Endodermal cell (in vitro differentiated cells): ENCODE data around the gene KATNBL1. TPM values are rescaled to one million over a fixed set of nuclear protein-coding genes. Genes with fewer than 3 reads are reported as not detected.

ENCODE experiments used
- DNase-seq: peaks from one replicate; pipeline ENCODE4 v3.0.0-alpha.2; 2017
- H3K27ac ChIP-seq: 2 replicates; pipeline ENCODE4 v1.5.1; 2013; ENCODE audit warnings: mild to moderate bottlenecking, low read depth, low read length, moderate library complexity
- H3K27me3 ChIP-seq: 2 replicates; pipeline ENCODE4 v1.6.1; 2013; ENCODE audit warnings: mild to moderate bottlenecking, low read length, moderate library complexity; ENCODE audit not compliant: insufficient read depth, control insufficient read depth, poor library complexity, severe bottlenecking
- H3K36me3 ChIP-seq: 2 replicates; pipeline ENCODE4 v1.7.0; 2013; ENCODE audit warnings: mild to moderate bottlenecking, low read length, moderate library complexity; ENCODE audit not compliant: control insufficient read depth, insufficient read depth
- H3K4me1 ChIP-seq: one replicate; pipeline ENCODE4 v1.7.0; 2013; ENCODE audit warnings: low read length; ENCODE audit not compliant: control insufficient read depth, insufficient read depth
- H3K4me3 ChIP-seq: 2 replicates; pipeline ENCODE4 v1.5.1; 2013; ENCODE audit warnings: mild to moderate bottlenecking, low read length, moderate library complexity
- H3K9ac ChIP-seq: 2 replicates; pipeline ENCODE4 v1.6.1; 2013; ENCODE audit warnings: mild to moderate bottlenecking, low read length, moderate library complexity; ENCODE audit not compliant: poor library complexity, severe bottlenecking; ENCODE audit errors: extremely low read depth
- H3K9me3 ChIP-seq: 2 replicates; pipeline ENCODE4 v1.6.1; 2013; ENCODE audit warnings: mild to moderate bottlenecking, low read length, moderate library complexity; ENCODE audit not compliant: control insufficient read depth
- H3K27ac Mint-ChIP-seq: 2 replicates; pipeline ENCODE4 v1.8.0; 2020; ENCODE audit warnings: mixed read lengths
- H3K27me3 Mint-ChIP-seq: 2 replicates; pipeline ENCODE4 v1.8.0; 2021; ENCODE audit warnings: mild to moderate bottlenecking, mixed read lengths; ENCODE audit not compliant: insufficient read depth
- H3K36me3 Mint-ChIP-seq: 2 replicates; pipeline ENCODE4 v1.8.0; 2020; ENCODE audit warnings: low read depth, mixed read lengths
- H3K4me1 Mint-ChIP-seq: 2 replicates; pipeline ENCODE4 v1.8.0; 2020; ENCODE audit warnings: mixed read lengths
- H3K4me3 Mint-ChIP-seq: 2 replicates; pipeline ENCODE4 v1.8.0; 2020; ENCODE audit warnings: mild to moderate bottlenecking, moderate library complexity, mixed read lengths
- H3K9me3 Mint-ChIP-seq: 2 replicates; pipeline ENCODE4 v1.8.0; 2020; ENCODE audit warnings: mild to moderate bottlenecking, mixed read lengths
- WGBS, 2 experiments: methylation state at CpG; one replicate each; pipeline versions ENCODE4 v1.1.5 to v1.1.7; 2013; ENCODE audit warnings: missing lambda C conversion rate in 2 of 2, mixed read lengths in 1 of 2; ENCODE audit not compliant: insufficient coverage in 1 of 2, insufficient read length in 1 of 2; 5-methylcytosine and 5-hydroxymethylcytosine counted together
- total RNA-seq, 2 donors: library from RNA; stranded (reverse); fragmentation: NEBNext Ultra II Directional in 1 of 2; extraction: Animal tissue kit (Norgen Biotek cat#: 25700) in 1 of 2; gene quantifications; 2 replicates in 1 of 2; 3 replicates in 1 of 2; pipeline ENCODE4 v1.2.1, GENCODE V29; 2021
- TF ChIP-seq, protein P1 (sequence below): fragments of 200-600 bp; sonication (generic); conservative IDR thresholded peaks from 2 replicates; pipeline ENCODE4 v1.5.0; 2021; ENCODE audit warnings: antibody characterized with exemption, mild to moderate bottlenecking

The KATNBL1 gene
- total RNA-seq, 2 donors from 2014 or later, result 54.3 to 71.8 TPM

DNA sequence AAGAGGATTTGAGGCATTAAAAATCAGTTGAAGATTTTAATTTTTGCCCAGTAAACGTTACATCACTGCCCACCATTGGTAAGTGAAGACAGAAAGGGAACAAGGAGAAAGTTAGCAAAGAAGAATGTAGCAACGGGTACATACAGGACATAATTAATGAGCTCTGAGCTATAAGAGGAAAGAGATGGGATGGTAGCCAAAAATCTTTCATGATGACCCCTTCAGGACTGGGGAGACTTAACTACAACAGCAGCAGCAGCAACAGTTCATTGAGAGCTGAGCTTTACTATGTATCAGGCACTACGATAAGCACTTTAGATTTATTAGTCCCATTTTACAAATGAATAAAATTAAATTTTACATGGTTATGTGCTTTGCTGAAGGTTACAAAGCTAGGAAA, 33.3 kb upstream of the KATNBL1 start:
- Mint-ChIP-seq H3K4me1 (no peaks in the 10 kb centered on the region), H3K36me3 (peaks cover 12% of the 10 kb centered on the region), H3K9me3 (no peaks in the 10 kb centered on the region), H3K27me3 (no peaks in the 10 kb centered on the region), H3K27ac (no peak overlapping the region), H3K4me3 (no peak overlapping the region)
- Histone ChIP-seq H3K4me1 (no peaks in the 10 kb centered on the region), H3K27ac (no peak overlapping the region), H3K27me3 (no peaks in the 10 kb centered on the region), H3K9me3 (no peaks in the 10 kb centered on the region), H3K9ac (no peak overlapping the region), H3K4me3 (no peak overlapping the region), H3K36me3 (no peaks in the 10 kb centered on the region)
- DNase-seq, result no peak
- 92 to 94% methylated on average over 2 to 3 of the region's 3 CpGs for WGBS, 2 experiments
- TF ChIP-seq, protein P1, sequence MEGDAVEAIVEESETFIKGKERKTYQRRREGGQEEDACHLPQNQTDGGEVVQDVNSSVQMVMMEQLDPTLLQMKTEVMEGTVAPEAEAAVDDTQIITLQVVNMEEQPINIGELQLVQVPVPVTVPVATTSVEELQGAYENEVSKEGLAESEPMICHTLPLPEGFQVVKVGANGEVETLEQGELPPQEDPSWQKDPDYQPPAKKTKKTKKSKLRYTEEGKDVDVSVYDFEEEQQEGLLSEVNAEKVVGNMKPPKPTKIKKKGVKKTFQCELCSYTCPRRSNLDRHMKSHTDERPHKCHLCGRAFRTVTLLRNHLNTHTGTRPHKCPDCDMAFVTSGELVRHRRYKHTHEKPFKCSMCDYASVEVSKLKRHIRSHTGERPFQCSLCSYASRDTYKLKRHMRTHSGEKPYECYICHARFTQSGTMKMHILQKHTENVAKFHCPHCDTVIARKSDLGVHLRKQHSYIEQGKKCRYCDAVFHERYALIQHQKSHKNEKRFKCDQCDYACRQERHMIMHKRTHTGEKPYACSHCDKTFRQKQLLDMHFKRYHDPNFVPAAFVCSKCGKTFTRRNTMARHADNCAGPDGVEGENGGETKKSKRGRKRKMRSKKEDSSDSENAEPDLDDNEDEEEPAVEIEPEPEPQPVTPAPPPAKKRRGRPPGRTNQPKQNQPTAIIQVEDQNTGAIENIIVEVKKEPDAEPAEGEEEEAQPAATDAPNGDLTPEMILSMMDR, result no peak

DNA sequence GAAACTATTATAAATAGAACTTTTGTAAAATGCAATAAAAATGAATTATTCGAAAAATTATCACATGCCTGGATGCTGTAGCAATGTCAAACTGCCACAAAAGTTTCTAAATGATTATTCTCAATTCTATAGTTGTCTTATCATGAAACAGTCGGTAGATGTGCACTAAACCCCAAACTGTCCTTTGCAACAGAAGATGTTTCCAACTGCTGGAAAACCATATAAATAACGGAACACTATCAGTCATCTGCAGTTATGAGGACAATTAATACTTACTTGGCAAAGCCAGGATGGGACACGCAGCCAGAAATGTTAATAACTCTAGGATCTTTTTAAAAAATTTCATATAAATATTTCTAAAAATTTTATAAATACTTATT, 32.4 kb upstream of the KATNBL1 start:
- no peaks in the 10 kb centered on the region for H3K9me3 Mint-ChIP-seq
- Histone ChIP-seq H3K36me3 (no peaks in the 10 kb centered on the region), H3K4me1 (no peaks in the 10 kb centered on the region), H3K27ac (no peak overlapping the region), H3K9ac (no peak overlapping the region), H3K4me3 (no peak overlapping the region), H3K9me3 (no peaks in the 10 kb centered on the region), H3K27me3 (no peaks in the 10 kb centered on the region)
- H3K27me3 Mint-ChIP-seq, result no peaks in the 10 kb centered on the region
- peaks cover 10% of the 10 kb centered on the region for H3K36me3 Mint-ChIP-seq
- WGBS, 2 experiments, result 86 to 100% methylated on average over 1 to 3 of the region's 4 CpGs
- TF ChIP-seq, protein P1, result no peak
- H3K4me1 Mint-ChIP-seq, result no peaks in the 10 kb centered on the region
- H3K4me3 Mint-ChIP-seq, result no peak overlapping the region
- no peak overlapping the region for H3K27ac Mint-ChIP-seq
- DNase-seq, result no peak

DNA sequence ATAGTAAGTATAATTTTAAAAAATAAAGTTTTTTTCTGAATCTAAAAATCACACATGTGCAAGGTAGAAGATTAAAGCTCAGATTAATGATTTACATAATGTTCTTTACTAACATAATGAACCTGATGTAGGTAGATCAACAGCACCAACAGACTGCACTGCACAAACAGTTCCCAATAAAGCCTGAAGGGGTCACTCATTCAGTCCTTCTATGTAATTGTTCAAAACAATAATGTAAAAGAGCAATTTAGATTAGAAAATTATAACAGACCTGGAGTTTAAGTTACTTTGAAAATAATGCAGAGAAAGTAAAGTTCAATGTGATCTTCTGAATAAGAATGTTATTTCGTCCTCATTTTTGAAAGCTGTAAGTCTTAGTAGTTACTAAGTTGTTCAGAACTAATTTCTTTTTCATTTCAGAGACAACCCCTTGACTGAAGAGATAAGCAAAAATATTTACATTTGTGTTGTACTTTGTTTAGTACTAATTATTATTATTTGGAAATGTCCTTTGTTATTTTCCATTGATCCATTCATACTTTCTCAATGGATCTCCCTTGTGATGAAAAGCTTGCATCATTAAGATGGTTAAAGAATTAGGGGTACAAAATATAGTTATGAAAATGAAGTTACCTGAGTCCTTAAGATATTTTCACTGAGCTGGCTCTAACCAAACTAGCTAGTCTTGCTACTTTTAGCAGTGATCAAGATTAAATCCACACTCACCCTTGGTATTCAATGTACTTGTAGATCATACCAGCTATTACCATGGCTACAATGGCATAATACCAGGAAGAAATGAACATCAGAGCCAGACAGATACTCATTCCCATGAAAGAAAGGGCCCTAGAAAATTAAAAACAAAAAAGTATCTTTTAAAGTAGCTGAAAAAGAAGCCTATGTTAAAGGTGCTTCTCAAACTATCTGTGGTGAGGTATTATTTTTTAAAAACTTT, 31.8 kb upstream of the KATNBL1 start:
- no peaks in the 10 kb centered on the region for H3K9me3 ChIP-seq
- TF ChIP-seq, protein P1, result peak; percentile 91
- no peaks in the 10 kb centered on the region for H3K36me3 ChIP-seq
- no peaks in the 10 kb centered on the region for H3K4me1 Mint-ChIP-seq
- H3K9me3 Mint-ChIP-seq, result no peaks in the 10 kb centered on the region
- H3K4me3 ChIP-seq, result no peak overlapping the region
- H3K27ac Mint-ChIP-seq, result no peak overlapping the region
- no peak overlapping the region for H3K4me3 Mint-ChIP-seq
- H3K36me3 Mint-ChIP-seq, result peaks cover 14% of the 10 kb centered on the region
- no peaks in the 10 kb centered on the region for H3K4me1 ChIP-seq
- no peak overlapping the region for H3K27ac ChIP-seq
- no peak for DNase-seq
- no peaks in the 10 kb centered on the region for H3K27me3 Mint-ChIP-seq
- no peaks in the 10 kb centered on the region for H3K27me3 ChIP-seq
- 63 to 75% methylated on average over 1 of the region's 1 CpG for WGBS, 2 experiments
- no peak overlapping the region for H3K9ac ChIP-seq
